HG02642 (cell line): Measurements from ENCODE around the gene BCL2L11.
"Not testable (repeated sequence)": the region's sequence is repeated elsewhere in the genome, so short reads cannot be mapped to it uniquely, and the experiment has no call there.

Source experiments
- ATAC-seq: cut with Tn5 transposase; IDR thresholded peaks from one replicate; pipeline ENCODE4 v1.9.1; 2021; ENCODE audit warnings: mild to moderate bottlenecking; ENCODE audit not compliant: unreplicated experiment, poor library complexity

BCL2L11 gene, protein sequence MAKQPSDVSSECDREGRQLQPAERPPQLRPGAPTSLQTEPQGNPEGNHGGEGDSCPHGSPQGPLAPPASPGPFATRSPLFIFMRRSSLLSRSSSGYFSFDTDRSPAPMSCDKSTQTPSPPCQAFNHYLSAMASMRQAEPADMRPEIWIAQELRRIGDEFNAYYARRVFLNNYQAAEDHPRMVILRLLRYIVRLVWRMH

DNA sequence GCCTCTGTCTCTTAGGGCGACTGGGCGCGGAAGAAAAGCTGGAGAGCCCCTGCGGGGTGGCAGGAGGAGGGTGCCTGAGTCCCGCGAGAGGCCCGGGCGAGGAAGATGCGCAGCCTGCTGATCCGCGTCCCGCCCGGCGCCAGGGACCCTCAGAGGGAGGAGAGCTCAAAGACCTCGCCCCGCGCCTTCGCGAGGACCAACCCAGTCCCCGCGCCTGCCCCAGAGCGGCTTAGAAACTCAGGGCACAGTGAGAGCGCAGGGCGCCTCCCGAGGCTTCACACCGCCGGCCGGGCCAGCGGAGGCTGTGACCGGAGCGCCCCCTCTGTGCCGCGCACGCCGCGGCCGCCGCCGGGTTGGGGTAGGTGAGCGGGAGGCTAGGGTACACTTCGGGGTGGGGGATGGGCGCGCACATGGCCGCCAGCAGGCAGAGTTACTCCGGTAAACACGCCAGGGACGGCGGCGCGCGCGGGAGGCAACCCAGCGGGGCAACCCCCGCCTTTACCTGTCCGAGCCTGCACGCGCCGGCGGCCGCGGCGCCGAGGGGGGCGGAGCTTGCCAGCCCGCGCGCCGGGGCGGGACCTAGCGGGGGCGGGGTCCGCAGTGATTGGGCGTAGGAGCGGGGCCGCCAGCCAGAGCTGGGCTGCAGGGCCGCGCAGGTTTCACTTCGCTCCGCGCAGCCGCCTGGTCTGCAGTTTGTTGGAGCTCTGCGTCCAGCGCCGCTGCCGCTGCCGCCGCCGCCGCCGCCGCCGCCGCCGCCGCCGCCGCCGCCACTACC lies at the start of gene BCL2L11:
Gene BCL2L11 (plus strand): TSS at position 662 of the 775 bp plus-strand sequence. CDS start 2,832 bp downstream, outside the sequence.
- ATAC-seq, result peak; percentile 58

DNA sequence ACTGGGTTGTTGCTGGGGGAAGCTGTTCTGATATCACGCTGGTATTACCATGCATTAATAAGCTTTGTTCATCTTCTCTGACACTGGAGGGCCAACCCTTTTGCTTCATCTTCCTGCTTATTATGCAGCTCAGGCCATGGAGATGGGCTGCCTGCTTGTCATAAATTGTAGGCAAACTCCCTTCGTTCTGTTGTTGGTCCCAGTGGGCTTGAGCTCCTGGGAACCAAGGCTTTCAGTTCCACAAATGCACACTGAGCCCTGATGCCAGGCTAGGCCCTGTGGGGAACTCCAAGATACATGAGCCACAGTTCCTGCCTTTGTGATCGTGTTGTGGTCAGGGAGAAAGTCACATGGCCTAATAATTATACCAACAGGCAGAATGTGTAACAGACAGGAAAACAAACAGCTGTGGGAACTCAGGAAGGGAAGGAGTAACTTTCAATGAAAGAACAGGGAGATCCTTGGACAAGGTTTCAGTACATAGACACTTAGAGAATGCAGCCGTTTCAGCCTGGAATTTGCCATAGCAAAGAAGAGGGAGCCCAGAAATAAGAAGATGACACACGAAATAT lies 49.0 kb upstream of the BCL2L11 start:
- no peak for ATAC-seq

DNA sequence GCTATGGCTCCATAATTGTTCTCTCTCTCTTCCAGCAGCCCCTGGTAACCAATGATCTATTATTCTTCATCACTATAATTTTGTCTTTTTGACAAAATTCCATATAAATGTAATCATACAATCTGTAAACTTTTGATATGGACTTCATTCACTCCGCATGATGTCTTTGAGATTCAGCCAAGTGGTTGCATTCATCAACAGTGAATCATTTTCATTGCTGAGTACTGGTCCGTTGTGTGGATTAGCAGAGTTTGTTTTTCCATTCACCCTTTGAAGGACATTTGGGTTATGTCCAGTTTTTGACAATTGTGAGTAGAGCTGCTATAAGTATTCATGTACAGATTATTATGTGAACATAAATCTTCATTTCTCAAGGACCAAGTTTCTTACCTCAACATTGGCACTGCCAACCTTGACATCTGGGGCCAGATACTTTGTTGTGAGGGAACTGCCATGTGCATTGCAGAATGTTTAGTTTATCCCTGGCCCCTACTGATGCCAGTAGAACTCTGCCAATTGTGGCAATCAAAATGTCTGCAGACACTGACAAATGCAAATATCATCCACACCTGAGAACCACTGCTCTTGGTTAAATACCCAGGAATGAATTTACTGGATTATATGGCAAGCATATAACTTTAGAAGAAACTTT lies 48.4 kb upstream of the BCL2L11 start:
- no peak for ATAC-seq

DNA sequence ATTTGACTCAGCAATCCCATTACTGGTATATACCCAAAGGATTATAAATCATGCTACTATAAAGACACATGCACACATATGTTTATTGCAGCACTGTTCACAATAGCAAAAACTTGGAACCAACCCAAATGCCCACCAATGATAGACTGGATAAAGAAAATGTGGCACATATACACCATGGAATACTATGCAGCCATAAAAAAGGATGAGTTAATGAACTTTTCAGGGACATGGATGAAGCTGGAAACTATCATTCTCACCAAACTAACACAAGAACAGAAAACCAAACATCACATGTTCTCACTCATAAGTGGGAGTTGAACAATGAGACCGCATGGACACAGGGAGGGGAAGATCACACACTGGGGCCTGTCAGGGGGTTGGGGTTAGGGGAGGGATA lies 38.1 kb upstream of the BCL2L11 start:
- ATAC-seq, result not testable (repeated sequence)

DNA sequence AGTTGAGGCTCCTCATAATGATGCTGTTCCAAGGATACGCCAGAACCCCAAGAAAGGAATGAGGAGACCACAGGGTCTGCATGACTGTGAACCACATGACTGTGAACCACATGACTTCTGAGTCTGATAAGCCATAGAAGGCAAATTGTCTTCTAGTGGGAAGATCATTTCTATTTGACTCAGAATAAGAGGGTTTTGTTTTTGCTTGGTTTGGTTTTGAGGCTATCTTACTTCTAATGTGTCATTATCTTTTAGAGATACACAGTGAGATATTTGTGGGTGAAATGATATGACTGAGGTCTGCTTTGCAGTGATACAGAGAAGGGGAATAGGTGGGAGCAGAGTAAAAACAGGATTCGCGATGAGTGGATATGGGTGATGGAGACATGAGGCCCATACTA lies 28.9 kb upstream of the BCL2L11 start:
- no peak for ATAC-seq

DNA sequence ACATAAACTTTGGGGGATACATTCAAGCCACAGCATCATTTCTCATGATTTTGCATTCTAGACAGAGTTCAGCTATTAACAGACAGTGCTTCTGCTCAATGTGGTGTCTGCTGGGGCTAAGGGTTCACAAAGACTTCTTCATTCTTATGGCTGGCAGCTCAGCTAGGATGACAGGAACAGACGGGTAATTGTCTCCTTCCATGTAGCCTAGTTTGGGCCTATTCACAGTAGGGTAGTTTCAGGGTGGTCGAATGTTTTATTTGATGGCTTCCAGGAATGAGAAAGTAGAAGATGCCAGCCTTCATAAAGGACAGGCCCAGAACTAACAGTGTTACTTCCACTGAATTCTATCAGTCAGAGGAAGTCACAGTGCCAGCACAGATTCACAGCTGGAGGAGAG lies 26.0 kb upstream of the BCL2L11 start:
- no peak for ATAC-seq

DNA sequence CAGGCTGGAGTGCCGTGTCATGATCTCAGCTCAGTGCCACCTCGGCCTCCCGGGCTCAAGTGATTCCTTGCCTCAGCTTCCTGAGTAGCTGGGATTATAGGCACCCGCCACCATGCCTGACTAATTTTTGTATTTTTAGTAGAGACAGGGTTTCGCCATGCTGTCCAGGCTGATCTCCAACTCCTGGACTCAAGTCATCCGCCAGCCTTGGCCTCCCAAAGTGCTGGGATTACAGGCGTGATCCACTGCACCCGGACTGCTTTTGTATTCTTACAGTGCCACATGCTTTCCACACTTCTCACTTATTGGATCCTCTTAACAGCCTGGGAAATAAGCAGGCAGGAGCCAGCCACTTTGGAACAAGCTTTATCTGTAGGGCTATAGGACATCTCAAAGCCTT lies 25.3 kb upstream of the BCL2L11 start:
- no peak for ATAC-seq

DNA sequence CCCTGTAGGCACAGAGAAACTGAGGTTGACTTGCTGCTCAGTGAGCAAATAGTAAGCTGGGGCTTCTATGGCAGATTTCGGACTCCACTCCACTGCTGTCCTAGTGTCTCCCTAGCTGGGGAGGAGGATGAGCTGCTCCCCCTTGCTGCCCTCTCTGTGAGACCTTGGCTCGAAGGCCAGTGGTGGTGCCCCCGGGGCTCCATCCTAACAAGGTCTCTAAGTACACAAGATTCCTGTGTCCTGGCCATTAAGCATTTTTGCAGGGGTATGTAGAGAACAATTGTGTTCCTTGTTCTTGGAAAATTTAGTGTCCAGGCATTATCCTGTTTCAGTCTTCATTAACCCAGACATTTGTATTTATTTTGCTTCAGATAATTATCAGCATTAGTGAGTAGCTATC lies 21.3 kb upstream of the BCL2L11 start:
- no peak for ATAC-seq

DNA sequence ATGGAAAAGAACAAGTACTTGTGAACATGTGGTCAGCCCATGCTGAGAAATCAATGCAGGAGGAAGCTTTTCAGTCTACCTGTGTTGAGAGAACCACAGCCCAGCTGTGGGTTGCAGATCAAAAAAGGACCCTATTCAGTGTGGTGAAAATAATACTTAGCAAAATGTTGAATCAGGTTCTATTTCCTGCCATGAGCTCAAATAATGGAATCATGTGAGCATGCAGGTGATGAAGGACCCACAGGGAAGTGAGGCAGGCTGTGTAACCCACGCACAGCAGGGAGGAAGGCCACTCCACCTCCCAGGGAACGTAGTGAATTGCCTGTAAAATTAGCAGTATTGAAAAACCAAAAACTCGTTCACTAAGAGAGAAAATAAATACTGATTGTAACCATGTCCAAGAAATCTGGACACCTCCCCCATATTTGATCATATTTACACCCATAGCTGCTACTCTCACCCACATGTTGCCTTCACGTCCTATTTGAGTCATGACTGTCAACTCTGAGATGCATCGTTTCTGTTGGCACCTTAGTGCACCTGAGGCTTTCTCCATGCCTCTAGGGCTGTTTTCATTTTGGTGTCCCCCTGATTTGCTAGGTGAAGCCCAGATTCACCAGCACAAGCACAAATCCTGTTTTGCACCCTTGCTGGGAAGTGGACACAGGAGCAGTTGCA lies 20.5 kb upstream of the BCL2L11 start:
- peak; percentile 34 for ATAC-seq

DNA sequence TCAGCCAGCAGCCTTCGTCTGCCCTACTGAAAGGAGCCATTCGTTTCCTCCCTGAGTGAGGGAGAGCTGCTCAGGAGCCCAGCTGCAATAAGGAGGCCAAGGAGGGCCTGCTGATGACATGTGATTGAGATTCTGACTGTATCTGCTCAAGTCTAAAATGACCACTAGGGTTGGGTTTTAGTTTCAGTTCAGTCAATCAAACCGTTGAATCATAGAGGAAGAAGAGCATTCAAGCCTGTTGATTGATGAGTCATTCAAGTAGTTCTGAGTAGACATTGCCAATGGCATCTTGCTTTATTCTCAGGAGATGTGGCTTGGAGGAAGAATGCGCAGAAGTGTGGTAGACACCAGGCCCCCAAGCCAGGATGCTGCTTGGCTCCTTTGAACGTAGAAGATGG lies 19.9 kb upstream of the BCL2L11 start:
- ATAC-seq, result peak; percentile 81

DNA sequence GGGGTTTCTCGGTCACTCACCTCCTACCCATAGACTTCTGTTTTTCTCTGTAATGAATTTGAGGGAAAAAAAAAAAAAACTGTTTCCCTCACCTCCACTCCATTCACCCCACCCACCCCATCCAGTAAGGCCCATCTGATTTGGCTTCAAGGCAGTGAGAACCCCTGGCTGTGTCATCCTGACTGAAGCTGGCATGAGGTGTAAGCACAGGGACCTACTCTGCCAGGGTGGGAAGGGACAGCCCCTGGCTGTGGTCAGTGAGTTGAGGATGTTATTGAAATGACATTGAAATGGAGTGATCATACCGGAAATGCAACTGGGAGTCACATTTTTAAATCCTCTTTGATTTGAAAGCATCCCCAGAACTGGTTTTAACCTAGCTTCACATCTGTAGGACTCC lies 19.1 kb upstream of the BCL2L11 start:
- ATAC-seq, result no peak

DNA sequence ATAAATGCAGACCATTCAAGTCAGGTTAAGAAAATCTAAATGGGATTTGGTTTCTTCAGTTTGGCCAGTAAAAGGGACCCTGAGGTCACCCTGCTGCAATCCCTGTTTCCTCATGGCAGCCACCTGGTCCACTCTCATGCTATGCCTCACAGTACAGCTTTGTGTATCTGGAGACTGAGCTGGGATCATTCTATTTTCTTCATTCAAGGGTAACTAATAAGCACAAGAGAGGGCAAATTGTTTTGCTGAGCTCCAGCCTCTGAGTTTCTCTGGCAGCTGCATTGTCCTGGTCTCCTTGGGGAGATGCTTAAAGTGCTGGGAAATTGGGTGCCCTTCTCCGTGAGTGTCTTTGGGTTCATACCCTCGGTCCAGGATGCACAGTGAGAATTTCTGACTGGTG lies 18.5 kb upstream of the BCL2L11 start:
- no peak for ATAC-seq

DNA sequence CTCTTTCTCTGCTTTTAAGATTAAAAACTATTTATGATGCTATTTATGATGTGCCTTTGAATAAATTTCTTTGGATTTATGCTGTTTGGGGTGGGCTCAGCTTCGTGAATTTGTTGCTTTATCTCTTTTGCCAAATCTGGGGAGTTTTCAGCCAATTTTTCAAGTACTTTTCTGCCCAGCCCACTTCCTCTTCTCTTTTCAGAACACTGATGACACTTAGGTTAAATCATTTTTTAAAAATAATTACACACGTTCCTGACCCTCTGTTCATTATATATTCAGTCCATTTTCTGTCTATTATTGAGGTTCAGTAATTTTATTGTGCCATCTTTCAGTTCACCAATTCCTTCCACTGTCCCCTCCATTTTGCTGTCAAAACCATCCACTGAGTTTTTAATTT lies 14.8 kb upstream of the BCL2L11 start:
- no peak for ATAC-seq

DNA sequence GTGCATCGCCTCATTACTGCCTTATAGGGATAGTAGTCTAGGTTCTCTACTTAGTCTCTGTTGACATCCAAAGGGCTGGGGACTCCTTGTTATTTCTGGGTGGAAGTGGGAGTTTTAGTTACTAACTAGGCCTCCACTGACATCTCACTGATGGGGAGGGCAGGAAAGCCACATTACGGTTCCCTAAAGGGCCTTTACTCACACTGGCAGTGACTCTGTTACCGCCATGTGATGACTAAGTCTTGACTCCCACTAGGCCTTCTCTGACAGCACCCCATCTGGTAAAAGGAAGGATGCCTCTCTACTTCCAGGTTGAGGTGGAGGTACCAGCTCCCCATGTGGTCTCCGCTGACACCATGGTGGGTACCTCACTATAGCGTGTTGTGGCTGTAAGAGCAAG lies 14.0 kb upstream of the BCL2L11 start:
- no peak for ATAC-seq

DNA sequence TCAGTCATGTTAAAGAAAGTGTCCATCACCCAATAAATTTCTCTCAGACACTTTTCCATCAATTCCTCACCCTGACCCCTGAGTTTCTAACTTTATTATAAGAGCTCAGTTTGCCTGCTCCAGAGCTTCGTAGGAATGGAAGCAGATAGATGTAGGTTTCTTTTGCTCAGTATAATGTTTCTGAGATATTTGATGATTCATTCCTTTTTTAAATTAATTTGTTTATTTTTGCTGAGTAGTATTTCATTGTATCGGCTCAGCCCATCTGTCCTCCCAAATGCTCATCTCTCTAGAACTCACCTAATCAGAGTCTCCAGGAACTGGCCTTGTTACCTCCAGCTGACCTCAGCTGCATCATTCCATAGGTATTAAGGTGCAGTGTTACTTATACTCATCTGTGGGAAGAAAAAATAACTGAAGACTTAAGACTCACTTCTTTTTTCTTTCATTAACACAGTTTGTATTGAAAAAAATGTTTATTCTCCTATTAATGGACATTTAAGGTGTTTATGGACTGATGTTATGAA lies 11.9 kb upstream of the BCL2L11 start:
- no peak for ATAC-seq

DNA sequence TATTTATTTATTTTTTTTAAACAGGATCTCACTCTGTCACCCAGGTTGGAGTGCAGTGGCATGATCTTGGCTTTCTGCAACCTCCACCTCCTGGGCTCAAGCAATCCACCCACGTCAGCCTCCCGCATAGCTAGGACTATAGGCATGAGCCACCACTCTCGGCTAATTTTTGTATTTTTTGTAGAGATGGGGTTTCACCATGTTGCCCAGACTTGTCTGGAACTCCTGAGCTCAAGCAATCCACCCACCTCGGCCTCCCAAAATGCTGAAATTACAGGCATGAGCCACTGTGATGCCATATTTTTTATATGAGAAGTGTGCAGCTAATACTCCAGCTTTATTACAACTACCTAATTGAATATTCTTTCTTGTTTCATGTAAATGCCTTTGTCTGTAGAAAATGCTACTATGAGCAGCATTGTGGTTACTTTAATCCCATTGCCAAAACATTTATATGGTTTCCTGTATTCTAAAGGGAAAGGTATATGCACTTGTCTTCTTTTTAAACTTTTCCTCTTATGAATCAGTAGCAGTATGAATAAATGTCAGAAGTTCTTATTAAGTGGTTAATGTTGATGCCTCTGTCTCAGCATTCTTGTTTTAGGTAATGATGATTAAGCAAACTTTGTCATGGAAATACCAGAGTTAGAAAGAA lies 9.5 kb upstream of the BCL2L11 start:
- ATAC-seq, result no peak

DNA sequence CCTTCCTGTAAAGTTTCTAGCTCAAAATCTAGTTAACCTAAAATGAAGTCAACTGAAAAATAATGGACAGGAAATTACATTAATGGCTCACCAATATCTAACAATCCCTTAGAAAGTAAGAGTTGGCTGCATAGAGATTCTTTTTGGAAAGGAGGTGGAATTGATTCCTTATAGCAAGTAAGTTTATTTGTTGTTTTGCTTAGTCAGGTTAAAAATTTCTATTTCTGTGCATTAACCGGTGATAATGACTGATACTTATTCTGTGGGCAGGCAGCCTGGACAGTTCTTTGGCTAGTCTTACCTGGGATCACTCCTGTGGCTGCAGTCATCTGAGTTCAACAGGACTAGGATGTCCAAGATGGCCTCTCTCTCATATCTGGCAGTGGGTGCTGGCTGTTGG lies 6.9 kb upstream of the BCL2L11 start:
- no peak for ATAC-seq

DNA sequence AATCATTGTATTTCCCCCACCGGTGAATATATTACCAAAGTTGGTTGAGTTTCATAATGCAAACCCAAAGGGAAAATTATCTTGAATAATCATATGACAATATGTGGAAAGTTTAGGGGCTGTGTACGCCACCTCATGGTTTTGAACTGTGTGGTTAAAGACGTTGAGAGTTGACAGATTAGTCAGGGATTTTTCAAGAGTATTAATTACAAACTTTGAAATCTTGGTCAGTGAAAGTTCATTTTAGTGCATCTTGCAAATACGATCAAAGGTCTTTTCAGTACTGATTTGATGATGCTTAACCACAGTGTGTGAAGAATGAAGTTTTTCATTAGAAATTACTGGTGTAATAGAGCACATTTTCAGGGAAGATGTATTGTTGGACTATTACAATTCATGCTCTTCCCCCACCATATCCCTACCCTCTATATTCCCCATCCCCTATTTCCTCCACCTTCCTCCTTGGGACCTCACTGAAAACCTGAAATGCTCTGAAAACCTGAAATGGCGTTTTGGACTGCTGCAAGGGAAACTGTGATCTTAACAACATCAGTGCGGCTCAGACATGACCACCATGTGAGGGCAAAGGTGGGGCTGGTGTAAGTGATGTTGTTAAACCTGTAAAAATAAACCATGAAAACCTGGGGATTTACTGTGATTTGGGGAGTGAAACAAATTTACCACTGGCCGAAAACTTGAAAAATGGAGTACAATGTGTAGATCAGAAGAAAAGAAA lies 4.5 kb upstream of the BCL2L11 start:
- ATAC-seq, result no peak

DNA sequence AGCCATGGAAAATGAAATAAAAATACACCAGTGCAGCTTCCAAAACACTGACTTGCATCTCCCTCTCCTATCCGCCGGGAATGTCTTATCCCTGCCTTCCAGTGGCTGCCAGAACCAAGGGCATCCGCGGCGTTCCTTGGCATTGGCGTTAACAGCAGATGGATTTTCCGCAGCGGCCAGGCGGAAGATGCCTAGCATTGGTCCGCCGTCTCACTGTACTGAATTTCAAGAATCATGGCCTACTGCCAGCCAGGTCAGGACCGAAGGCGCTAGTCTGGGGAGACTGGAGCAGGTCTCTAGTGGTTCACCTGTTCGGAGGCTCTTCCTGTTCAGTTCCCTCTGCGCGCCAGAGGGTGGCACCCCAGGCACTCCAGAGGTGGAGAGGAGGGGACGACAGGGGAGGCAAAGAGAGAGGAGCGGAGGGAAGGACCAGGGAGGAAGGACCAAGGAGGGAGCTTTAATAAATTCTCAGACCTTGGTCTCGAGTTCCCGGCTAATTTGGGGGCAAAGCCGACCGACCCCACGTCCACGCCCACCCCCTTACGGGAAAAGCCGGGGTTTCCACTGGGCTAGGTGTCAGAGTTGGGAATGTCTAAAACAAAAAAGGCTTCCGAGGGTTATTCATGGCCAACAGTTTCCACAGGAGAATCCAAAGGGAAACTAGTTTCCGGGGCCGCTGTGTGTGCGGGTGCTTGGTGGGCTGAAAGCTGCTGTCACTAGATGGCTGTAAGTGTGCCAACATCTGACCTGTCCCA lies 3.7 kb upstream of the BCL2L11 start:
- ATAC-seq, result no peak
